ENCODE measurements around the gene HLA-A. TPM values are rescaled to one million over a fixed set of nuclear protein-coding genes. Genes with fewer than 3 reads are reported as not detected.

Gene HLA-A
- total and polyA plus RNA-seq, 9 of the 15 experiments (the other 6 are each of a cell fraction or from before 2014, with no cell fraction given), result 0.46 to 3.3 TPM; not detected in 7

DNA sequence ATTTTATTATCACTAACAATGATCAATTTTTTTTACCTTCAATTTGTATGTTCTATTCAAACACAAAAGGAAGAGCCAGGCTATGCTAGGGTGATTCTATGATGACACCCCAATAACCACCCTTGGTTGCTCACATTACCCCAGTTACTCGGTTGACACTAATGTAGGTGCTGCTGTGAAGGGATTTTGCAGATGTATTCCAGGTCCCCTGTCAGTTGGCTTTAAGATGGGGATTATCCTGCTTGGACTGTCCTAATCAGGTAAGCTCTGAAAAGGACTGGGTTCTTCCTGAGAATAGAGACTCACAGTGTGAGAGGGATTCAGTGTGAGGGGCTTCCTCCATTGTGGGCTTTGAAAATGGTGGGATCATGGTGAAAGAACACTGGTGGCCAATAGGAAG lies 11.9 kb downstream of the HLA-A start (continued):
- no peak for TF ChIP-seq BRD9 (IDR thresholded peaks at IDR 0.05; ENCODE audit: low read depth, partially characterized antibody)
- TF ChIP-seq GATAD2B (IDR thresholded peaks at IDR 0.05; ENCODE audit: borderline replicate concordance), result no peak

DNA sequence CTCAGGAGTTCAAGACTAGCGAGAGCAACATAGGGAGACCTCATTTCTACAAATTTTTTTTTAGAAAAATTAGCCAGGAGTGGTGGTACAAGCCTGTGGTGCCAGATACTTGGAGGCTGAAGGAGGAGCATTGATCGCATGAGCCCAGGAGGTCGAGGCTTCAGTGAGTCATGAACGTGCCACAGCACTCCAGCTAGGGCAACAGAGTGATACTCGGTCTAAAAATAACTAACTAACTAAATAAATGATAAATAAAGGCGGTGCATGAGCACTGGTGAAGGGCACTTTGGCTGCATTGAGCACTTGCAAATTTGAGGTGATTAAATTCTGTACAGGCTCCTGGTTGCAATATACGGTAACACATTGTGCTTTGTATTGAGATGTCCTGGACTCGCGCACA lies 13.5 kb downstream of the HLA-A start:
- Histone ChIP-seq H3K36me3 (ENCODE audit: control insufficient read depth, insufficient read depth, low read length) (no peaks in the 10 kb centered on the region), H3K9ac (ENCODE audit: insufficient read depth in 1 of 2, low read depth in 2 of 2, low read length in 2 of 2) (no peak overlapping the region), H3K4me2 (ENCODE audit: insufficient read depth, low read length) (no peak overlapping the region), H2AFZ (ENCODE audit: low read depth, low read length) (no peak overlapping the region), H3K9me3 (replicated peaks; ENCODE audit: control insufficient read depth, insufficient read depth, low read depth, low read length) (no peaks in the 10 kb centered on the region), H4K20me1 (replicated peaks; ENCODE audit: control insufficient read depth, insufficient read depth, low read length) (no peaks in the 10 kb centered on the region), H3K9me1 (ENCODE audit: control insufficient read depth, insufficient read depth, low read length) (no peaks in the 10 kb centered on the region), H3K4me3 (no peak overlapping the region), H3K27me3 (ENCODE audit: control insufficient read depth in 2 of 2, insufficient read depth in 2 of 2, low read length in 2 of 2) (no peaks in the 10 kb centered on the region), H3K4me1 (replicated peaks in 1 of 2; ENCODE audit: control insufficient read depth in 2 of 2, insufficient read depth in 2 of 2, low read length in 2 of 2) (peaks cover 2 to 4% of the 10 kb centered on the region in 2 experiments; a peak in 1 of 5 replicates), H3K79me2 (ENCODE audit: control insufficient read depth, insufficient read depth, low read length) (no peaks in the 10 kb centered on the region), H3K27ac (ENCODE audit: extremely low read depth, low read depth, low read length) (no peak overlapping the region)
- WGBS (ENCODE audit: insufficient coverage, low coverage, missing lambda C conversion rate), result 65% methylated on average over 9 of the region's 9 CpGs
- POLR2A ChIA-PET, result interaction anchor here (1.0 kb wide), 1 partner anchor 9 kb away, joined by 4 read pairs; no protein-coding TSS in a partner anchor
- DNase-seq (ENCODE audit: extremely low read depth in 1 of 4, low spot score in 3 of 4) (no peak), ATAC-seq (no peak), FAIRE-seq (no peak)
- no TSS peak for BruUV-seq (replicated peaks)
- intact Hi-C loops (cut with micrococcal nuclease), result no loop called here
- in situ Hi-C loops (cut with MboI), result no loop called here
- CTCF ChIA-PET (ENCODE audit: low intra/inter-chr PET ratio), result no interaction called here
- TF ChIP-seq FOXA1 (IDR thresholded peaks at IDR 0.05; ENCODE audit: borderline replicate concordance), result no peak
- TF ChIP-seq, protein P1, sequence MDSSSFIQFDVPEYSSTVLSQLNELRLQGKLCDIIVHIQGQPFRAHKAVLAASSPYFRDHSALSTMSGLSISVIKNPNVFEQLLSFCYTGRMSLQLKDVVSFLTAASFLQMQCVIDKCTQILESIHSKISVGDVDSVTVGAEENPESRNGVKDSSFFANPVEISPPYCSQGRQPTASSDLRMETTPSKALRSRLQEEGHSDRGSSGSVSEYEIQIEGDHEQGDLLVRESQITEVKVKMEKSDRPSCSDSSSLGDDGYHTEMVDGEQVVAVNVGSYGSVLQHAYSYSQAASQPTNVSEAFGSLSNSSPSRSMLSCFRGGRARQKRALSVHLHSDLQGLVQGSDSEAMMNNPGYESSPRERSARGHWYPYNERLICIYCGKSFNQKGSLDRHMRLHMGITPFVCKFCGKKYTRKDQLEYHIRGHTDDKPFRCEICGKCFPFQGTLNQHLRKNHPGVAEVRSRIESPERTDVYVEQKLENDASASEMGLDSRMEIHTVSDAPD (CRISPR knock-in tag; IDR thresholded peaks at IDR 0.05), result no peak
- TF ChIP-seq, protein P2, sequence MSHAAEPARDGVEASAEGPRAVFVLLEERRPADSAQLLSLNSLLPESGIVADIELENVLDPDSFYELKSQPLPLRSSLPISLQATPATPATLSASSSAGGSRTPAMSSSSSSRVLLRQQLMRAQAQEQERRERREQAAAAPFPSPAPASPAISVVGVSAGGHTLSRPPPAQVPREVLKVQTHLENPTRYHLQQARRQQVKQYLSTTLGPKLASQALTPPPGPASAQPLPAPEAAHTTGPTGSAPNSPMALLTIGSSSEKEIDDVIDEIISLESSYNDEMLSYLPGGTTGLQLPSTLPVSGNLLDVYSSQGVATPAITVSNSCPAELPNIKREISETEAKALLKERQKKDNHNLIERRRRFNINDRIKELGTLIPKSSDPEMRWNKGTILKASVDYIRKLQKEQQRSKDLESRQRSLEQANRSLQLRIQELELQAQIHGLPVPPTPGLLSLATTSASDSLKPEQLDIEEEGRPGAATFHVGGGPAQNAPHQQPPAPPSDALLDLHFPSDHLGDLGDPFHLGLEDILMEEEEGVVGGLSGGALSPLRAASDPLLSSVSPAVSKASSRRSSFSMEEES (CRISPR knock-in tag; IDR thresholded peaks at IDR 0.05), result no peak
- no peak for TF ChIP-seq MCM3 (IDR thresholded peaks at IDR 0.05)
- TF ChIP-seq, protein P3, sequence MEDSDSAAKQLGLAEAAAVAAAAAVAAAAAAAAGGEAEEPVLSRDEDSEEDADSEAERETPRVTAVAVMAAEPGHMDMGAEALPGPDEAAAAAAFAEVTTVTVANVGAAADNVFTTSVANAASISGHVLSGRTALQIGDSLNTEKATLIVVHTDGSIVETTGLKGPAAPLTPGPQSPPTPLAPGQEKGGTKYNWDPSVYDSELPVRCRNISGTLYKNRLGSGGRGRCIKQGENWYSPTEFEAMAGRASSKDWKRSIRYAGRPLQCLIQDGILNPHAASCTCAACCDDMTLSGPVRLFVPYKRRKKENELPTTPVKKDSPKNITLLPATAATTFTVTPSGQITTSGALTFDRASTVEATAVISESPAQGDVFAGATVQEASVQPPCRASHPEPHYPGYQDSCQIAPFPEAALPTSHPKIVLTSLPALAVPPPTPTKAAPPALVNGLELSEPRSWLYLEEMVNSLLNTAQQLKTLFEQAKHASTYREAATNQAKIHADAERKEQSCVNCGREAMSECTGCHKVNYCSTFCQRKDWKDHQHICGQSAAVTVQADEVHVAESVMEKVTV (CRISPR knock-in tag; IDR thresholded peaks at IDR 0.05), result no peak
- TF ChIP-seq, protein P4, sequence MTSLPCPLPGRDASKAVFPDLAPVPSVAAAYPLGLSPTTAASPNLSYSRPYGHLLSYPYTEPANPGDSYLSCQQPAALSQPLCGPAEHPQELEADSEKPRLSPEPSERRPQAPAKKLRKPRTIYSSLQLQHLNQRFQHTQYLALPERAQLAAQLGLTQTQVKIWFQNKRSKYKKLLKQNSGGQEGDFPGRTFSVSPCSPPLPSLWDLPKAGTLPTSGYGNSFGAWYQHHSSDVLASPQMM (CRISPR knock-in tag; IDR thresholded peaks at IDR 0.05), result no peak
